Esophagus (tissue), 2 donors: ENCODE results near the gene LRRC58. TPM values are rescaled to one million over a fixed set of nuclear protein-coding genes. Genes with fewer than 3 reads are reported as not detected.
"Not testable (repeated sequence)": the region's sequence is repeated elsewhere in the genome, so short reads cannot be mapped to it uniquely, and the experiment has no call there.

ENCODE experiments used
- H3K27ac ChIP-seq, 2 donors: one replicate each; pipeline ENCODE4 v1.5.1; 2013; ENCODE audit warnings: low read depth in 2 of 2, mild to moderate bottlenecking in 2 of 2, inconsistent platforms in 1 of 2, low read length in 1 of 2, moderate library complexity in 1 of 2
- H3K27me3 ChIP-seq, 2 donors: one replicate each; pipeline ENCODE4 v1.6.1; 2013; ENCODE audit warnings: low read length in 2 of 2, control low read depth in 1 of 2, mild to moderate bottlenecking in 1 of 2; ENCODE audit not compliant: insufficient read depth in 2 of 2, control insufficient read depth in 1 of 2
- H3K36me3 ChIP-seq, 2 donors: one replicate each; pipeline ENCODE4 v1.6.1; 2013; ENCODE audit warnings: low read length in 1 of 2; ENCODE audit not compliant: control insufficient read depth in 2 of 2, insufficient read depth in 2 of 2
- H3K4me1 ChIP-seq, 2 donors: one replicate each; pipeline ENCODE4 v1.6.1; 2013; ENCODE audit warnings: low read length in 1 of 2; ENCODE audit not compliant: control insufficient read depth in 2 of 2, insufficient read depth in 2 of 2
- H3K4me3 ChIP-seq, 2 donors: one replicate each; pipeline ENCODE4 v1.5.1; 2013; ENCODE audit warnings: low read length in 2 of 2, mild to moderate bottlenecking in 2 of 2, low read depth in 1 of 2, moderate library complexity in 1 of 2
- H3K9me3 ChIP-seq, 2 donors: one replicate each; pipeline ENCODE4 v1.6.1; 2013; ENCODE audit warnings: mild to moderate bottlenecking in 2 of 2, low read depth in 1 of 2, low read length in 1 of 2, moderate library complexity in 1 of 2; ENCODE audit not compliant: control insufficient read depth in 2 of 2, insufficient read depth in 1 of 2
- WGBS, 2 donors: extraction: QIAGEN DNeasy Blood & Tissue Kit; methylation state at CpG; one replicate each; pipeline ENCODE4 v1.1.7; 2013; 5-methylcytosine and 5-hydroxymethylcytosine counted together
- polyA plus RNA-seq, 2 donors: library from polyadenylated mRNA; stranded (reverse); fragments of 200-250 nt; gene quantifications; one replicate each; pipeline ENCODE4 v1.2.3, GENCODE V29; 2013
- donor health status: healthy with polysubstance abuse.
- donor health status: Bipolar disorder and iron deficiency.

LRRC58 gene
- polyA plus RNA-seq, 2 donors = 2.7 to 5.0 TPM

DNA sequence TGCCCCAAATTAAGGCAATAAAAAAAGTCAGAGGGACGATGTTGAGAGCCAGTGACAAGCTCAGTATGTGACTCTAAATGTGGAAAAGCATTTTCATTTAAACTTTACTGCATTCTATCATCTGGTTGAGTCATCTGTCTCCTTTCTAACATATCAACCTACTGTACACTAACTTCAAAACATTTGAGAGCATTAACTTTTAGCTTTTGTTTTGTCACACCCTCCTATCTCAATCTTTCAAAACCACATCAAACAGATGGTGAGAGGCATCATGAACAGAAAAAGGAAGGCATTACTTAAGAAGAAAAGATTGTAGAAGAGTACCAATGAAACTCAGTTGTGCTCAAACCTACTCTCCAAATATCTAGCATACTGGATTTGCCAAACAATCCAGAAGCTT is 4.8 kb downstream of the LRRC58 start:
- 45 to 46% methylated on average over 1 of the region's 1 CpG for WGBS, 2 donors

DNA sequence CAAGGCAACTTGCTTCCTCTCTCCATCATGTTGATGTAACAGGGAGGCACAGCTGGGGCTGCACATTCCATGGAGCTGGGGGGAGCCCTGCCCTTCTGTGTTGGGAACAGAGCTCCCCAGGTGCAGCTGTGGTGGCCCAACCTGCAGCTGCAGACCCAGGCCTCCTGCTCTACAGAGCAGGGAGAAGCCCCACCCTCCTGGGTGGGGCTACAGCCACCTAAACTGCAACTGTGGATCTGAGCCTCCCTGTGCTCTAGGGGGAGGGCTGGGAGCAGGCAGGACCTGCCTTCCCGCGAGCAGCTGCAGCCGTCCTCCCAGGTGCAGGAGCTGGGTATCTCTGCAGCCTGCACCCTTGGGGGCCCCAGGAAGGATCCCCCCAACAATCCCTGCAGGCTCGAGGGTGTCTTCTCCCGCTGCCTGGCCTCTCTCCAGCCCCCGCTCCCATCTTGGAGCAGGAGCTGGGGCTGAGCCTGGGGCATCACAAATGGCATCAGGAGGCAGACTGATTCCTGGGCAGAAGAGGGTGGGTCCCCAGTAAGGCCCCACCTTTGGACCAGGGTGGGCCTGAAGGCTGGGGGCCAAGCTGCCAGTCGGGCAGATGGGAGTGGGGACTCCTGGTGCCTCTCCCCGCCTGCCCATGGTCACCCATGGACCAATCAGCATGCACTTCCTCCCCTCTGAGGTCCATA is 7.4 kb downstream of the LRRC58 start:
- H3K9me3 ChIP-seq = no peaks in the 10 kb centered on the region
- no peaks in the 10 kb centered on the region for H3K27me3 ChIP-seq
- peaks cover 0 to 6% of the 10 kb centered on the region in 2 donors for H3K4me1 ChIP-seq
- H3K4me3 ChIP-seq = no peak overlapping the region
- H3K27ac ChIP-seq = no peak overlapping the region
- 94 to 96% methylated on average over 8 of the region's 8 CpGs for WGBS, 2 donors
- H3K36me3 ChIP-seq = no peaks in the 10 kb centered on the region

More for the DNA sequence above, 4.8 kb downstream of the LRRC58 start:
- Histone ChIP-seq H3K27me3 (no peaks in the 10 kb centered on the region), H3K4me3 (no peak overlapping the region), H3K9me3 (no peaks in the 10 kb centered on the region), H3K27ac (no peak overlapping the region), H3K4me1 (peaks cover 0 to 6% of the 10 kb centered on the region in 2 donors), H3K36me3 (no peaks in the 10 kb centered on the region)

DNA sequence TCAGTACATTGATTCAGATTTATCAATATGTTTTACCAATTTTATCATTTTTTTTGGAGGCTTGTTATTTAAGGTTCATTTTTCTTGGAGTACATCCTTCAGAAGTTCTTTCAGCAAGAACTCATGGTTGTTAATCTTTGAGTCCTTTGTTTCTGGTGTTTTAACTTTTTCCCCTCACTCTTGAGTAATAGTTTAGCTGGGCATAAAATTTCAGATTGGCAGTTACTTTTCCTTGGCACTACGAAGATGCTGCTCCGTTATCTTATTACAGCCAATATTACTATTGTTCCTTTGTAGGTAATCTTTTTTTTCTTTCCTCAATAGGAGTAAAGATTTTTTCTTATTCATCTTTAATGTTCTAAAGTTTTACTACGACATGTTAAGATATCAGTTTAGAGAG is 9.8 kb downstream of the LRRC58 start:
- no peak overlapping the region for H3K4me3 ChIP-seq
- H3K27ac ChIP-seq = no peak overlapping the region
- H3K36me3 ChIP-seq = no peaks in the 10 kb centered on the region
- no peaks in the 10 kb centered on the region for H3K9me3 ChIP-seq
- H3K27me3 ChIP-seq = no peaks in the 10 kb centered on the region
- H3K4me1 ChIP-seq = peaks cover 0 to 6% of the 10 kb centered on the region in 2 donors
- 98% methylated on average over 3 of the region's 3 CpGs for WGBS, 2 donors

DNA sequence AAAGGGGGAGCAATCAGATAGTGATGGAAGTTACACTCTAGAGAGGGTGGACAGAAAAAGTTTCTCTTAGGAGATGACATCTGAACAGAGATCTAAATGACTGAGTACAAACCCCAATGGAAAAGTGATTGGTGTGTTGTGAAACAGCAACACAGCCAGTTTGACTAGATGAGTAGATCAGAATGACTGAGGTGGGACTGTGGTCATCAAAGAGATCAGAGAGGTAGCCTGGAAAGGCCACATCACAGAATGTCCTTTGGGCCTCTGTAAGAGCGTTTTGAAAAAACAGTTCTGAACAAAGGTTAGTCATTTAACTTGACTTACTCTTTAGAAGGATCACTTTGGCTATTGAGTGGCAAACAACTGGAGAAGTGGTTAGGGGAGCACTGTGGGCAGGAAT is 10.6 kb downstream of the LRRC58 start:
- 86 to 90% methylated on average over 1 of the region's 1 CpG for WGBS, 2 donors
- Histone ChIP-seq H3K27ac (no peak overlapping the region), H3K36me3 (no peaks in the 10 kb centered on the region), H3K4me1 (peaks cover 0 to 6% of the 10 kb centered on the region in 2 donors), H3K4me3 (no peak overlapping the region), H3K27me3 (no peaks in the 10 kb centered on the region), H3K9me3 (no peaks in the 10 kb centered on the region)

DNA sequence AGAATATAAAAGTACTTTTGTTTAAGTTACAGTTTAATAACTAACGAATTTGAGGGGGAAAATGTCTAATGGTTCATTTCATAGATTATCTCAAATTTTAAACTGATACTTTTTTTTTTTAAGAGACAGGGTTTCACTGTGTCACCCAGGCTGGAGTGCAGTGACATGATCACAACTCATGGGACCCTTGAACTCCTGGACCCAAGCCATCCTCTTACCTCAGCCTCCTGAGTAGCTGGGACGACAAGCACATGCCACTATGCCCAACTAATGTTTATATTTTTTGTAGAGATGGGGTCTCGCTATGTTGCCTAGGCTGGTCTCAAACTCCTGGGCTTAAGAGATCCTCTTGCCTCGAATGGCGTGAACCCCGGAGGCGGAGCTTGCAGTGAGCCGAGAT is 16.5 kb downstream of the LRRC58 start:
- Histone ChIP-seq H3K4me3 (no peak overlapping the region), H3K27ac (no peak overlapping the region), H3K4me1 (no peaks in the 10 kb centered on the region), H3K9me3 (no peaks in the 10 kb centered on the region), H3K36me3 (peaks cover 2 to 3% of the 10 kb centered on the region in 2 donors), H3K27me3 (no peaks in the 10 kb centered on the region)
- 95 to 96% methylated on average over 8 of the region's 8 CpGs for WGBS, 2 donors

DNA sequence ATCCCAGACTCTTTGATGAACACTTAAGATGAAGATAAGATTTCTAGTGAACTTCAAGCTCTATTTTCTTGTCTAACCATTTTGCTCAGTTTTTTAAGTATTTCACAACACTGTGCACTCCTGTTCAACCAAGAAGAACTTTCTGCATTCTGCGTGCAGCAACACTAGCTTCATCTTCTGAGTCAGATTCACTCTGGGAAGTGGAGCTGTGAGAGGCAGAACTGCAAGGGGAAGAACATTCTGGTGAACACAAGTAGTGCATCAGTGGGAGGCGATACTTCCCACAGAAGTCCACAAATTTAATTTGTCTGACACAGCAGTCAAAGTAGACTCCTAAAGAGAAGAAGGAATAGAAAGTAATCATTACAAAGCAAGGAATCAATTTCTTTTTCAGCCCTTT is 18.1 kb downstream of the LRRC58 start:
- Histone ChIP-seq H3K4me3 (no peak overlapping the region), H3K4me1 (no peaks in the 10 kb centered on the region), H3K27ac (no peak overlapping the region), H3K27me3 (no peaks in the 10 kb centered on the region), H3K9me3 (no peaks in the 10 kb centered on the region), H3K36me3 (peaks cover 2 to 3% of the 10 kb centered on the region in 2 donors)
- WGBS, 2 donors = 97 to 98% methylated on average over 2 of the region's 2 CpGs

DNA sequence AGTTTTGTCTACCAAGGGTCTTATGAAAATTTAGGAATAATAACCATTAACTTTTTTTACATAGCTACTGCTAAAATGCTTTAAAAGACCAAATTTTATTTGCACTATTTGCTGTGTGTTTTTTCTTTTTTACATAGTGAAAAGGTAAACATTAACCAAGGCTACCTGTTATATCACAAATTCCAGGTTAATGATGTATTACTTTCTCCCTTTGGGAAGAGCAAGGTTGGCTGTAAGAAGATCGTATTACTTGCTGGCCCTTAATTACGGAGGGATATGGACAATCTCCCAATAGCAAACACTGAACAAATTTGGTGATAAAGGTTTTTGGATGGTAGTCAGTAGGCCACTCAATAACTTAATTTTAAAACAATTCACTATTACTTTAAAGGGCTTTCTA is 22.4 kb downstream of the LRRC58 start:
- 86 to 94% methylated on average over 2 of the region's 2 CpGs for WGBS, 2 donors
- Histone ChIP-seq H3K9me3 (no peaks in the 10 kb centered on the region), H3K36me3 (peaks cover 2 to 3% of the 10 kb centered on the region in 2 donors), H3K27me3 (no peaks in the 10 kb centered on the region), H3K4me3 (no peak overlapping the region), H3K27ac (no peak overlapping the region), H3K4me1 (no peaks in the 10 kb centered on the region)

DNA sequence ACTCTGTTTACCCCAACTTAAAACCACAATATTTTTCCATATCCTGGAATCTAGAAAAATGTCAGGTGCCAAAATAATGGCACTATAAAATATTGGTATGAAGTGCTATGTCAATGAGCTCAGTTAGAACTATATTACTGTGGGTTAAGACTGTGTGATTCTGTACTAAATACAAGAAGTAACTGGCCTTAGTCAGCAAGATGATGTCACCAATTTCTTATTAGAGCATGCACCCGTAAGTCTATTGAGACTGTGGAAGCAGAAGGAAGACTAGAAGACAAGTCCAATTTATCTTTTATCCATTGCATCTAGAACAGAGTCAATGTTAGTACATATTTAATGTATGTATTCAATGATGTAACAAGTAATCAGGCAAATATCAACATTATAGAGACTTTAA is 25.0 kb downstream of the LRRC58 start:
- no peaks in the 10 kb centered on the region for H3K4me1 ChIP-seq
- H3K27me3 ChIP-seq = no peaks in the 10 kb centered on the region
- no peak overlapping the region for H3K4me3 ChIP-seq
- 51 to 71% methylated on average over 1 of the region's 1 CpG for WGBS, 2 donors
- no peak overlapping the region for H3K27ac ChIP-seq
- H3K36me3 ChIP-seq = no peaks in the 10 kb centered on the region
- no peaks in the 10 kb centered on the region for H3K9me3 ChIP-seq

DNA sequence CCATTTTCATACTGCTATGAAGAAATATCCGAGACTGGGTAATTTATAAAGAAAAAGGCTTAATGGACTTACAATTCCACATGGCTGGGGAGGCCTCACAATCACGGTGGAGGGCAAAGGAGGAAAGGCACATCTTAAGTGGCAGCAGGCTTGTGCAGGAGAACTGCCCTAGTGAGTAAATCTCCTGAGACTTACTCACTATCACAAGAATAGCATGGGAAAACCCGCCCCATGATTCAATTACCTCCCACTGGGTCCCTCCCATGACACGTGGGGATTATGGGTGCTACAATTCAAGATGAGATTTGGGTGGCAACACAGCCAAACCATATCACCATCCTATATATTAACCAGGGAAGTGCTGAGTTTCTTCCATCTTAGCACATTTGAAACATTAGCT is 25.4 kb downstream of the LRRC58 start:
- H3K27ac ChIP-seq, H3K27me3 ChIP-seq, H3K36me3 ChIP-seq, H3K9me3 ChIP-seq, H3K4me1 ChIP-seq, H3K4me3 ChIP-seq: not testable (repeated sequence)
- WGBS, 2 donors = 76 to 84% methylated on average over 4 of the region's 4 CpGs
